Sigmoid colon (tissue), 4 donors: Measurements from ENCODE around the gene PNPLA6.

Source experiments
- EP300 ChIP-seq, 4 donors: sonication (generic); formaldehyde crosslinking; IDR thresholded peaks; one replicate each; pipeline ENCODE4 v1.6.1; 2017; ENCODE audit warnings: antibody characterized with exemption in 4 of 4
- POLR2A ChIP-seq, 2 donors: fragments of 450-650 bp; IDR thresholded peaks; one replicate each; pipeline ENCODE4 v1.6.1; 2016; ENCODE audit warnings: antibody characterized with exemption in 2 of 2, mild to moderate bottlenecking in 2 of 2, moderate library complexity in 2 of 2
- POLR2AphosphoS5 ChIP-seq, 4 donors: sonication (generic); formaldehyde crosslinking; IDR thresholded peaks; one replicate each; pipeline ENCODE4 v1.6.1; 2017; ENCODE audit warnings: antibody characterized with exemption in 4 of 4
- TF ChIP-seq, protein P1 (sequence below), 4 experiments: fragments of 450-650 bp in 3 of 4; fragments of 200-600 bp in 1 of 4; IDR thresholded peaks; one replicate each; pipeline ENCODE4 v1.5.1; 2016 to 2019; ENCODE audit warnings: antibody characterized with exemption in 4 of 4, mild to moderate bottlenecking in 3 of 4, moderate library complexity in 2 of 4

DNA sequence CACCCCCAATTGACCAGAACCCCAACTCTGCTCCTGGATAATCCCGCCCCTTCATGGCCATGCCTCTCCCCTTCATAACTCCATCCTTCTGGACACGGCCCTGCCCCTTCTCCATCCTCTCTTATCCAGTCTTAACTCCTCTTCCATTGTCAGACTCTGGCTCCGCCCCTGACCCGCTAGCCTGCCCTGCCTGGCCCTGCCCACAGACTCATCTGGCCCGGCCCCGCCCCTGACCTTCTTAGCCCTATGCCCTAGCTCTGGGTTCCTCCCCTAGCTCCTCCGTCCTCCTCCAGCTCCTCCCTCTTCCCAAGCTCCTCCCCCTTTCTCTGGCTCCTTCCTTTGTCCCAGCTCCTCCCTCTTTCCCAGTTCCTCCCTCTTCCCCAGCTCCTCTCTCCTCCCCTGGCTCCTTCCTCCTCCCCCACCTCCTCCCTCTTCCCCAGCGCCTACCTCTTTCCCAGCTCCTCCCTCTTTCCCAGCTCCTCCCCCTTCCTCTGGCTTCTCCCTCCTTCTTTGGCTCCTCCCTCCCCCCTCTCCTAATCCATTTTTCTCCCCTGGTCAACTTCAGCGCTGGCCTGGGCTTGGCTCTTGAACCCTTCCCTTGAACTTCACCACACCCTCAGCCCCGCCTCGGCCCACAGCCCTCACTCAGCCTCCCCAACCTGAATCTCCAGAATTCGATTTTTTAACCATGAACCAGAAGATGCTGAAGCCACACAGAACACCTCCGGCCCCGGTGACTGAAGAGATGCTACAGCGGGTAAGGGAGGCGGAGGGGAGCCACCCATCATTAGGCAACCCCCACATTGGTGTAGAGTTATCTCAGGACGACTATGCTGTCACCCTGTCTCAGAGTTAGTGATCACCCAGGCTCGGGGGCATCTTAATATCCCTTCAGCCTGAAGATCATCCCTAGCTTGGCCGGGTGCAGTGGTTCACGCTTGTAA is 28.9 kb upstream of the PNPLA6 start:
- TF ChIP-seq, protein P1, sequence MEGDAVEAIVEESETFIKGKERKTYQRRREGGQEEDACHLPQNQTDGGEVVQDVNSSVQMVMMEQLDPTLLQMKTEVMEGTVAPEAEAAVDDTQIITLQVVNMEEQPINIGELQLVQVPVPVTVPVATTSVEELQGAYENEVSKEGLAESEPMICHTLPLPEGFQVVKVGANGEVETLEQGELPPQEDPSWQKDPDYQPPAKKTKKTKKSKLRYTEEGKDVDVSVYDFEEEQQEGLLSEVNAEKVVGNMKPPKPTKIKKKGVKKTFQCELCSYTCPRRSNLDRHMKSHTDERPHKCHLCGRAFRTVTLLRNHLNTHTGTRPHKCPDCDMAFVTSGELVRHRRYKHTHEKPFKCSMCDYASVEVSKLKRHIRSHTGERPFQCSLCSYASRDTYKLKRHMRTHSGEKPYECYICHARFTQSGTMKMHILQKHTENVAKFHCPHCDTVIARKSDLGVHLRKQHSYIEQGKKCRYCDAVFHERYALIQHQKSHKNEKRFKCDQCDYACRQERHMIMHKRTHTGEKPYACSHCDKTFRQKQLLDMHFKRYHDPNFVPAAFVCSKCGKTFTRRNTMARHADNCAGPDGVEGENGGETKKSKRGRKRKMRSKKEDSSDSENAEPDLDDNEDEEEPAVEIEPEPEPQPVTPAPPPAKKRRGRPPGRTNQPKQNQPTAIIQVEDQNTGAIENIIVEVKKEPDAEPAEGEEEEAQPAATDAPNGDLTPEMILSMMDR (IDR thresholded peaks at IDR 0.05), result no peak
- no peak for TF ChIP-seq POLR2A (IDR thresholded peaks at IDR 0.05)
- no peak for TF ChIP-seq EP300 (IDR thresholded peaks at IDR 0.05)
- no peak for TF ChIP-seq POLR2AphosphoS5 (IDR thresholded peaks at IDR 0.05)
